Thoracic aorta (tissue), 2 donors: ENCODE data around the gene CCDC8. TPM values are rescaled to one million over a fixed set of nuclear protein-coding genes. Genes with fewer than 3 reads are reported as not detected.

Experiments
- ATAC-seq: fragments of 150-250 bp; one replicate; pipeline ENCODE4 v1.8.0; 2017; ENCODE audit warnings: low read depth; ENCODE audit not compliant: insufficient number of reproducible peaks, low FRiP score
- DNase-seq: peaks from one replicate; pipeline ENCODE4 v3.0.0-alpha.2; 2020; ENCODE audit warnings: low spot score
- H3K27ac ChIP-seq, 2 donors: fragments of 200-600 bp; sonication (generic); 1 replicate in 1 of 2; 2 replicates in 1 of 2; pipeline ENCODE4 v1.5.1; 2016; ENCODE audit warnings: mild to moderate bottlenecking in 2 of 2, moderate library complexity in 2 of 2
- H3K27me3 ChIP-seq: fragments of 200-600 bp; sonication (generic); replicated peaks from 2 replicates; pipeline ENCODE4 v1.6.0; 2016; ENCODE audit warnings: mild to moderate bottlenecking; ENCODE audit not compliant: insufficient read depth
- H3K36me3 ChIP-seq: fragments of 200-600 bp; sonication (generic); one replicate; pipeline ENCODE4 v1.5.1; 2016
- H3K4me1 ChIP-seq, 2 donors: fragments of 200-600 bp; sonication (generic); 1 replicate in 1 of 2; 2 replicates in 1 of 2; pipeline versions ENCODE4 v1.5.1 to v1.6.0; 2016; ENCODE audit warnings: low read depth in 2 of 2, mild to moderate bottlenecking in 1 of 2; ENCODE audit not compliant: control insufficient read depth in 1 of 2
- H3K4me3 ChIP-seq: fragments of 200-600 bp; sonication (generic); 2 replicates; pipeline ENCODE4 v1.5.1; 2016; ENCODE audit warnings: mild to moderate bottlenecking
- H3K9me3 ChIP-seq: fragments of 200-600 bp; sonication (generic); 2 replicates; pipeline ENCODE4 v1.5.1; 2016
- total RNA-seq, 2 donors: library from RNA; depleted of rRNA; stranded (reverse); fragments of >200 nt; gene quantifications; one replicate each; pipeline versions ENCODE4 v1.1.0 to v1.2.3, GENCODE V29; 2016
- TF ChIP-seq, protein P1 (sequence below): fragments of 200-600 bp; sonication (generic); IDR thresholded peaks from one replicate; pipeline ENCODE4 v1.5.1; 2019; ENCODE audit warnings: antibody characterized with exemption

CCDC8 gene
- total RNA-seq, 2 donors from 2014 or later, result 22.6 to 23.0 TPM

DNA sequence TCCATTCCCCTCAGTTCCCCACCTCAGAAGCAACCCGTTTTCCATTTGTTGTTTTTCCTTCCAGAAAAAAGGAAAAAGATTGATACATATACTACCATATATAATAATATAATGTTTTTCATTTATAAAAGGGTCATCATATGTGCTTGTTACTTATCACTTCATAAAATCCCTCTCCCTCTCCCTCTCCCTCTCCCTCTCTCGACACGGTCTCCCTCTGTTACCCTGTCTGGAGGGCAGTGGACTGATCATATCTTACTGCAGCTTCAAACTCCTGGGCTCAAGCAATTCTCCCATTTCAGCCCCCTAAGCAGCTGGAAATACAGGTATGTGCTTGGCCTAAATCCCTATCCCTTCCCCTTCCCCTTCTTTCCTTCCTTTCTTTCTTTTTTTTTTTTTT lies 40.9 kb upstream of the CCDC8 start:
- Histone ChIP-seq H3K9me3 (no peaks in the 10 kb centered on the region), H3K27me3 (no peaks in the 10 kb centered on the region), H3K4me1 (peaks cover 8 to 52% of the 10 kb centered on the region in 2 donors), H3K36me3 (no peaks in the 10 kb centered on the region), H3K4me3 (no peak overlapping the region), H3K27ac (peak overlapping the region; percentile 2 to 34)
- ATAC-seq (no peak), DNase-seq (no peak)
- TF ChIP-seq, protein P1, sequence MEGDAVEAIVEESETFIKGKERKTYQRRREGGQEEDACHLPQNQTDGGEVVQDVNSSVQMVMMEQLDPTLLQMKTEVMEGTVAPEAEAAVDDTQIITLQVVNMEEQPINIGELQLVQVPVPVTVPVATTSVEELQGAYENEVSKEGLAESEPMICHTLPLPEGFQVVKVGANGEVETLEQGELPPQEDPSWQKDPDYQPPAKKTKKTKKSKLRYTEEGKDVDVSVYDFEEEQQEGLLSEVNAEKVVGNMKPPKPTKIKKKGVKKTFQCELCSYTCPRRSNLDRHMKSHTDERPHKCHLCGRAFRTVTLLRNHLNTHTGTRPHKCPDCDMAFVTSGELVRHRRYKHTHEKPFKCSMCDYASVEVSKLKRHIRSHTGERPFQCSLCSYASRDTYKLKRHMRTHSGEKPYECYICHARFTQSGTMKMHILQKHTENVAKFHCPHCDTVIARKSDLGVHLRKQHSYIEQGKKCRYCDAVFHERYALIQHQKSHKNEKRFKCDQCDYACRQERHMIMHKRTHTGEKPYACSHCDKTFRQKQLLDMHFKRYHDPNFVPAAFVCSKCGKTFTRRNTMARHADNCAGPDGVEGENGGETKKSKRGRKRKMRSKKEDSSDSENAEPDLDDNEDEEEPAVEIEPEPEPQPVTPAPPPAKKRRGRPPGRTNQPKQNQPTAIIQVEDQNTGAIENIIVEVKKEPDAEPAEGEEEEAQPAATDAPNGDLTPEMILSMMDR, result no peak

DNA sequence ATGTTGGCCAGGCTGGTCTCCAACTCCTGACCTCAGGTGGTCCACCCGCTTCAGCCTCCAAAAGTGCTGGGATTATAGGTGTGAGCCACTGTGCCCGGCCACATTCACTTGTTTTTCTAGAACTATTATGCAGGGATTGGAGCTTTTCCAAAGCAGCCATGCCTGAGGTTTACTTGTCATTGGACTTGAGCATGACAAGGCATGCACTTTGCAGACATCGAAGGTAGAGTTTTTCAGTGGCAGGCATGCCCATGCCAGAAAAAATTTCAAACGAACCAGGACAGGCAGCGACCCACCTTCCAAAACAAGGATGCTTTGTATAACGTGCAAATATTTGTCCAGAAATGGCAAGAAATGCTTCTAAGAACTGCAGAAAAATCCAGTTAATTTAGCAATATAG lies 40.3 kb upstream of the CCDC8 start:
- H3K9me3 ChIP-seq, result no peaks in the 10 kb centered on the region
- no peaks in the 10 kb centered on the region for H3K27me3 ChIP-seq
- ATAC-seq (no peak), DNase-seq (no peak)
- H3K36me3 ChIP-seq, result no peaks in the 10 kb centered on the region
- H3K4me3 ChIP-seq, result no peak overlapping the region
- H3K4me1 ChIP-seq, result peaks cover 8 to 57% of the 10 kb centered on the region in 2 donors
- peak overlapping the region; percentile 2 to 34 for H3K27ac ChIP-seq
- TF ChIP-seq, protein P1, result no peak

DNA sequence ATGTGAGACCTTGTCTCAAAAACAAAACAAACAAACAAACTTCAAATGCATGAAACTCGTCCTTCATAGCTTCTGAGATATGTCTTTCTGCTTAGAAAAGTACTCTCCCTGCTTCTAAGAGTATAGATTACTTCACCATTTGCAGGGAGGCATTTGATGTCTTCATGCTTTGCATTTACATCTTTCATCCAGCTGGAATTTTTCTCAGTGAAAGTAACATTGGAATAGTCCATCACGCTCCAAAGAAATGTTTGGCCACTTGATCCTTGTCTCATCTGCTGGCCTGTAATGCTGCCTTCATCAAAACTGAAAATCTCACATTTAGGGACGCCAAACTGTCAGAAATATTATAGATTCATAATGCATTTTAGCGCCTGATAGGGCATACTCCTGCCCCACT lies 38.8 kb upstream of the CCDC8 start:
- Histone ChIP-seq H3K4me3 (no peak overlapping the region), H3K36me3 (no peaks in the 10 kb centered on the region), H3K27ac (peak overlapping the region; percentile 75 to 94), H3K9me3 (no peaks in the 10 kb centered on the region), H3K4me1 (peaks cover 8 to 67% of the 10 kb centered on the region in 2 donors), H3K27me3 (no peaks in the 10 kb centered on the region)
- ATAC-seq (no peak), DNase-seq (no peak)
- TF ChIP-seq, protein P1, result no peak

DNA sequence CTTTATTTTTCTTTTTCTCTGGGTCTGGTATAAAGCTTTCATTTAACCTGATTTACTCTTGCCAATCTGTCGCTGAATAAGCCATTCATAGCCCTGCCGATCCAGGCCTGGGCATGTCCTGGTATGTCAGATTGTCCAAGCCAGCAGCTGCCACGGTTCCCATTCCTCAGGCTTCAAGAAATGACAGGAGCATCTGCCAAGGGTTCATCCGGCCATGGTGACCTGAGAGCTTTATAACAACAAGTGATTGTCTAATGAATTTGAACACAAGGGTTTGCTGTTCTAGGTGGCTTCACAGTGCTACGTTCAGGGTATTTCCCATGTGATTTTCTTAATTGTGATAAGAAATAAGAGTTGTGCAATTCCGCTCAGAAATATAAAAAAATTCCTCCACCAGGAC lies 38.0 kb upstream of the CCDC8 start:
- Histone ChIP-seq H3K36me3 (no peaks in the 10 kb centered on the region), H3K27ac (peak overlapping the region; percentile 75 to 94), H3K27me3 (no peaks in the 10 kb centered on the region), H3K4me3 (no peak overlapping the region), H3K9me3 (no peaks in the 10 kb centered on the region), H3K4me1 (peaks cover 8 to 66% of the 10 kb centered on the region in 2 donors)
- DNase-seq (no peak), ATAC-seq (no peak)
- TF ChIP-seq, protein P1, result no peak

DNA sequence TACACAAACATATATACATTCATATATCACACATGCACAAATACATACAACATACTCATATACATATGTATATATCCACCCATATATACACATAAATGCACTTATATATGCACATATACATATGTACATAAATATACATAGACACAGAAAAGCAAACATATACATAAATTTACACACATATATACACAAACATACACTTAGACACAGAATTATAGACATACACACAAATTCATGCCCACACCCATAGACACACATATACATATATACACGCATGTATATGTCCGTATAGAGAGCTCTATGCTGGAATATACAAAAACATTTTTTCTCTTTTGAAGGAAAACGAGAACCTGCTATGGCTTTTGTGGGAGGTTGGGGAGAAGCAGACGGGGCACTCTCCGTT lies 37.4 kb upstream of the CCDC8 start:
- Histone ChIP-seq H3K27me3 (no peaks in the 10 kb centered on the region), H3K27ac (peak overlapping the region; percentile 75 to 94), H3K36me3 (no peaks in the 10 kb centered on the region), H3K4me1 (peaks cover 8 to 62% of the 10 kb centered on the region in 2 donors), H3K9me3 (no peaks in the 10 kb centered on the region), H3K4me3 (no peak overlapping the region)
- DNase-seq (no peak), ATAC-seq (no peak)
- TF ChIP-seq, protein P1, result no peak
